Hypothalamus (tissue), 51 donors: ENCODE data around the gene ANKH.

Source experiments
- DNase-seq, 51 donors: peaks; one replicate each; lab custom pipeline; 2025; lab: John Stamatoyannopoulos, UW

ANKH gene

GRCh38 chr5:14742498-14742897, 129.1 kb downstream of the ANKH start:
- no peak for DNase-seq

GRCh38 chr5:14741801-14742440, 129.7 kb downstream of the ANKH start:
- DNase-seq, result no peak

DNA sequence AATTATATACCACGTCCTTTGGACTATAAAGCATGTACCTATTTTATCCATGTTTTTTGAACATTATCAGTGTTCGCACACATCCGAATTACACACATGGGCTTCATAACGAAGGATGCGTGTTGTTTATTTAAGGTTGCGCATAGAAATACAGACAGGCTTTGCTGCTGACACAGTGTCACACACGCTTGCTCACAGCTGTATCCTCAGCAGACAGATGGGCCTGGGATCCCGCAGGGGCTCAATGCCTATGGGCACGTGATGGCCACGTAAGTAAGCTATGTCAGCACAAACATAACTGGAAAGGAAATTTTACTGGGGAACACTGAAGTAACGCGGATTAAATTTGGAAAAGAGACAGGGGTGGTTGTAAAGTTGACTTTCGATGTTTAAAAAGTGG, 130.4 kb downstream of the ANKH start:
- no peak for DNase-seq

- no peak for DNase-seq
Observed at GRCh38 chr5:14739981-14740380, 131.6 kb downstream of the ANKH start.

- no peak for DNase-seq
Observed at GRCh38 chr5:14739538-14739937, 132.0 kb downstream of the ANKH start.

- no peak for DNase-seq
Observed at GRCh38 chr5:14738050-14738449, 133.5 kb downstream of the ANKH start.

- no peak for DNase-seq
Observed at GRCh38 chr5:14737291-14737690, 134.3 kb downstream of the ANKH start.

DNA sequence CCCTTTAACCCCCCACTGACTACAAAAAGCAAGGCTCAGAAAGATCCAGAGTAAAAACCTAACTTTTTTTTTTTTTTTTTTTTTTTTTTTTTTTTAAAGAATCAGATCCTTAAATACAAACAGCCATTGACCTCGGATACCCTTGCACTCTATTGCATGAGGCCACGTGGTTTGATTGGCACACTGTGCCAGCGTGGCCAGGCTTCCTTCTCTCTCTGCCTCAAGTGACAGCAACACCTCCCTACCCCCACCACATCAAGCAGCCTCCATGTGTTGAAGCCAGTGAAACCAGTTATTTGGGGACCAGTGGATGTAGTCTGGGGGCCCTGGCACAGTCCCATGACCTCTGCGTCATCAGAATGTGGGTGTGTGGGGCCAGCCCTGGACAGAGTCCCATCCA, 135.6 kb downstream of the ANKH start:
- DNase-seq, result peak in 4 of 51 donors; percentile 13 to 25 (median 20)

DNA sequence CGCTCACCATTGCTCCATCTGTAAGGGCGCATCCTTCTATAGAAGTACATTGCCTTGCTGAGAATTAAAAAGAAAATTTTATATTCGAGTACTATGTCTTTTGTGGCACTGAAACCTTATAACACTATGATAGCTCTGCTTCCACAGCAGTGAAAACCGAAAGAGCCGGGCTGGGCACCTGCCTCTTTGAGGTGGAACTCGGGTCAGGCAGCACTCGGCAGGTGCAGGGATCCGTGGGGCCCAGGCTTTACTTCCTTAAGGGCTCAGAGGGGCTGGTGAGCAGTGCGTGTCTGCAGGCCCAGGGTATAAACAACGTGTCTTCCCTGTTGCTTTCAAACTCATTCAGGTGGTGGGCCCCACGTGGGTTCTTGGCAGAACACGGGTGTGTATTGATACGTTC, 137.2 kb downstream of the ANKH start:
- no peak for DNase-seq

DNA sequence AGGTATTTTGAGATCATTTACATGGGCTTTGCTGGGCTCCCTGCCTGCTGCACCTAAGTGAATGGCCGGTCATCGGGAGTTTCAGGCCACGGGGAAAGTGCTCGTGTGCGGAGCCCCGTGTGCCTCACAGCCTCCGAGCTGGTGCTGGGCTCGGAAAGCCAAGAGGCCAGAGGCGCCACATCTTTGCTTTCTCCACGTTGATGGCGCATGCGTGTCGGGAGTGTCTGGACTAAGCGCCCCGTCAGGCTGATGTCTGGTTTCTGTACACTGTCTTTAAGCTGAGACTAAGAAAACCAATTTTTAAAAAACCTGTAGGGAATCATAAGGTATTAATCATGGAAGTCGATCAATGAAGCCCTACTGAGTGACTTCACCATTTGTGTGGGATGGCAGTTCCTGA, 137.9 kb downstream of the ANKH start:
- DNase-seq, result no peak

GRCh38 chr5:14732991-14733390, 138.6 kb downstream of the ANKH start:
- no peak for DNase-seq

DNA sequence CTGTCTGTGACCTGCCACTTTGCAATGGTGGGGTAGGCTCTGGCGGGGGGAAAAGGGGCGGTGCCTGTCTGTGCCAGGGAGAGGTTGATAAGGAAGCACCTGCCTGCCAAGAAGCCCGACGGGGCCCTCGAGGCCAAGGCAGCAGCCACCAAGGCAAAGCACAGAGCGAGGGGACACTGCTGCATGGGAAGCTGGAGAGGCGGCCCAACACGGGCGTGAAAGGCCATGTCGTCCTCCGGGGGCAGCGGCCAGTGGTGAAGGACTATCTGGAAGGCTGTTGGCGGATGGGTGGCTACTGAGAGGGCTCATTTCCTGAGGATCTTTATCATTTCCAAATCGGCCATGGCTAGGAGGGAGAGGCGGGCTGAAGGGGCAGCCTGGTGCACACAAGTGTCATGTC, 140.7 kb downstream of the ANKH start:
- DNase-seq, result no peak

- DNase-seq, result no peak
Observed at GRCh38 chr5:14730466-14730865, 141.1 kb downstream of the ANKH start.

DNA sequence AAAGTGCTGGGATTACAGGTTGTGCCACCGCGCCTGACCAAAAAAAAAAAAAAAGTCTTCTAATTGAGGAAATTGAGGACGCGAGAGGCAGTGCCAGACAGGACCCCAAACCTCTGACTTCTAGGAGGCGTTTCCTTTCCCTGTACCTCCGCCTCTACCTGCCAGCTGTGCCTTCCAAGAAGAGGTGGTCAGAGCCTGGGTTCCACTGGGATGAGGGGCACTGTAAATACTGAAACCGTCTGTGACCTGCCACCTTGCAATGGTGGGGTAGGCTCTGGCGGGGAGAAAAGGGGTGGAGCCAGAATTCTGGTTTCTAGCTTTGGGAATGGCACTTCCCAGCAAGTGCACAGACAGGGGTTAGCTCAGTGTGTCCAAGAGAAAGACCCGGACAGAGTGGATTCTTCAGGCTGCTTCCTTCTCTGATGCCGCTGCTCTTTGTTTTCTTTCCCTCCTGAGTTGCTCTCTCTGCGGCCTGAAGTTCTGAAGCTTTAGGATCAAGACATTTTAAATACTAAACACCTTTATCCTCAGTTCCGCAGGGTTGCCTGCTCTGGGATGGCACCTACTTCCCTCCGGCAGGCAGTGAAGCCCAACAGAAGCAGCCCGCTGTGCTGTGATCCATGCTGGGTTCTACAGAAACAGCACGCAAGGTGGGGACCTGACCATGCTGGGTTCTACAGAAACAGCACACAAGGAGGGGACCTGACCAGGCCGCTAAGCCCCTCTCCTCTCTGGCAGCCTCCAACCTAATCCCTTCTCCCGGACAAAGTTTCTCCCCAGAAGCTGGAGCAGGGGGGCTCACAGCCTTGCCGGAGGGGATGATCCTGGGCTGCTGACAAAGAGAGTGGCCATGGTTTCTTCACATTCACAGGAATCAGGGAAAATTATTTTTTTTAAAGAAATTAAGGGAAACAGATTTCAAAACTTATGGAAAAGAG, 141.9 kb downstream of the ANKH start:
- DNase-seq, result no peak

DNA sequence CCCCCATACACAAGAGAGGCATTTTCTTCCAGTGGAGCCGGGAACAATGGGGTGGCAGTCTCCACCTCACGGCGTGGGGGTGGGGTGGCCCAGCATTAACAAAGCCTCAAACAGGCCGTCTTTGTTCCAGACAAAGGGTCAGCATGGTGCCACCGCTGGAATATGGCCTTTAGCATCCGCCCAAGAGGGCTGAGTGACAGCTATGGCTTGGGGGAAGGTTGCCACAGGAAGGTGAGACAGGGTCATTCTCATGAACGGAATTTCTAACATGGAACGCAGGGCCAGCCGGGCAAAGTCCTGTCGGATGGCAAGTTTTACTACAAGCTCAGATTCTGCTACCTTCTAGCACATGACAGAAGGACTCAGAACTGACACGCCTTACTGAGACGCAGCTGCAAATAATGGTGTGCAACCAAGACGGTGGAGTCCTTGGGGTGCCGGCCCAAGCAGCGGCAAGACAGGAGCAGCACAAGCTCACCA, 143.1 kb downstream of the ANKH start:
- DNase-seq, result peak in 45 of 51 donors; percentile 8 to 88 (median 71)

DNA sequence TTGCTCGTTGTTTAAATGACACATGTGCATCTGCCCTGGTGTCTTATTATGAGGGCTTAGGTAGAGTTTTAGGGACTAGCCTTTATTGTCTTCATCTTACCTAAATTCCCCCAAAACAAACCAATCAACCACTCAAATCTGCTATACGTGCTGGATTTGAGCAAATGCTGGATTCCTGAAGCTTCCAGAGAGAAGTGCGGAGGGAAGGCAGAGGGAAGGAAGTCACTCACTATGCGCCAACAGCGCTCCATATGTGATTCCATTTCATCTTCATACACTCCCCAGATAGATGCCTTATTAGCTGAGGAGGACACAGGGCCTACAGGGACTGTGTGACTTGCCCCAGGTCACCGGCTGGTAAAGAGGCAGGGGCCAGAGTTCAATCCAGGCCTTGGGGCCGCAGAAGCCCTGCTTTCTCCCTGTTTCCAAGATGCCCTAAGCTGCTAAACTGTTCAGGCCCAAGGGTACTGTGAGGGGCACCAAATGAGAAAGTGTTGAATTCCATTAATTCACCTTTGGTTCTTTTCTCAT, 143.6 kb downstream of the ANKH start:
- DNase-seq, result peak in 2 of 51 donors; percentile 70 to 73

DNA sequence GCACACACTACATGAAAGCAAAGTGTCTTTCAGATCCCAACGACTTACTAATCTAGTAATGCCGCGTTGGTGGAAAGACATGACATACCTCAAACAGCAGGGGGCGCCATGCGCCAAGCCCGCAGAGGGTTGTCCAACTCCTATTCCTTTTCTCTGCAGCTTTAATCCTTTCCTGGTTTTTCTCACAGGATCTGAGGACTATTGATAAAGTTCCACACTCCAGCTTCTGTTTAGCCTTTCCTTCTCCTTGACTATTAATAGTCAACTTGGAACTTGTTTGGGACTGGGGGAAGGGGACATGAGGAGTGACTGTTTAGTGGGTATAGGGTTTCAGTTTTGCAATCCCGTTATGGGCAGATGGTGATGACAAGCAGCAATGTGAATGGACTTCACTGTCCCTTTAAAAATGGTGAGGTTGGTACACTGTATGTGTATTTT, 144.1 kb downstream of the ANKH start:
- DNase-seq, result peak in 47 of 51 donors; percentile 18 to 93 (median 69)

DNA sequence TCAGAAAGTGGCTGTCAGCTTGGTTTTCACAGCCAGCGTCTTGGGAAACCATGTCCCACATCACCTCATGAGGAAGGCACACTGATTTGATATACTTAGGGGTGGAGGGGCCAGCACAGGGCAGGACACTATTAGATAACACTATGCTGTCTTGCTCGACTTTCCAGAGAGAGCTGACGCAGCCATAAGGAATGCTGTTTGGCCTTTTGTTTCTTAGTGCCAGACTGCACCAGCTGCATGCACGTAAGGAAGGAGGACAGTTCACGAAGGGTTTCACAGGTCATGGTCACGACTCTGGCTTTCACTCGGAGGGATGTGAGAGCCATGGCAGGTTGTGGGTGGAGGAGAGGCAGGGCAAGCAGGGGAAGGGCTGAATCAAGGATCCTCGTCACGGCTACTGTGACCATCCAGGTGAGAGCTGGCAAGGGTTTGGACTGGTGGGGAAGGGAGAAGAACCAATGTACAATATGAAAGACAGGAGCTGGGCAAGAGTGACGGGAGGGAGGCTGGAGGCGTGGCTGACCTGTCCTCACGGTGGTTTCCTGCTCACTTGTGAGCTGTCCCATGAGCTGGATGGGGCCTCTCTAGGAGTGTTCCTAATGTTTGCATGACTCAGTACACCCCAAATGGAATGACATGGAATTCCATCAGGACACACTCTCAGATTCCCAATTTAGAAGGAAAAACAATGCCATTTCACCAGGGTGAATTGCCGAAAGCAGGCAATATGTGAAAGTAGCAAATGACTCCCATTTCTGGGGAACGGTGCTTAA, 145.3 kb downstream of the ANKH start:
- DNase-seq, result no peak

GRCh38 chr5:14724633-14725032, 146.9 kb downstream of the ANKH start:
- DNase-seq, result no peak

DNA sequence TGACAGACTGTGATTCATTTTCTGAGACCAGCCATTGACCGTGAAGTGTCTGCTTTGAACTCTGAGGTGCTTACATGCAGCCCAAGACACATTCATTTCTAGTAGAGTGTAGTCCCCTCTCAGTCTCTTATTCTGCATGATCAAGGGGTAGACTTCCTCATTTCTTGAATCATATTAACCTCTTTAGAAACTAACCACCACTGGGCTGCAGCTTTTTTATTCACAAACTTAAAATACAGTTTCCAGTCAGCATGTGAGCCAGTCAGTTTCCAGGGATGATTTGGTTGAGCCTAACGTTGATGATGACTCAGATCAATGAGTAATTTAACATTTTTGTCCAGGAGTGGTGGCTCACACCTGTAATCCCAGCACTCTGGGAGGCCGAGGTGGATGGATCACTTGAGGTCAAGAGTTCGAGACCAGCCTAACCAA, 147.9 kb downstream of the ANKH start:
- no peak for DNase-seq

- DNase-seq, result no peak
Observed at GRCh38 chr5:14722923-14723322, 148.7 kb downstream of the ANKH start.
